Left kidney (tissue), 2 donors: ENCODE data around the gene NOTCH3. TPM values are rescaled to one million over a fixed set of nuclear protein-coding genes. Genes with fewer than 3 reads are reported as not detected.

Experiments used
- DNase-seq: peaks from one replicate; pipeline ENCODE4 v3.0.0-alpha.2; 2013
- polyA plus RNA-seq: library from polyadenylated mRNA; unstranded; fragments of 120-200 nt; gene quantifications from one replicate; pipeline ENCODE4 v1.2.1, GENCODE V29; 2013; ENCODE audit not compliant: insufficient read length

NOTCH3 gene
- polyA plus RNA-seq, 1 donor: 102 TPM

GRCh38 chr19:15169541-15170285, 31.1 kb downstream of the NOTCH3 start:
- DNase-seq: no peak

GRCh38 chr19:15166700-15167099, 34.1 kb downstream of the NOTCH3 start:
- DNase-seq: no peak

GRCh38 chr19:15161028-15161984, 39.5 kb downstream of the NOTCH3 start:
- DNase-seq: no peak

- DNase-seq: no peak
These were observed 41.5 kb downstream of the NOTCH3 start for GRCh38 chr19:15159251-15159650.

GRCh38 chr19:15156391-15156790, 44.4 kb downstream of the NOTCH3 start:
- no peak for DNase-seq

GRCh38 chr19:15155296-15155695, 45.5 kb downstream of the NOTCH3 start:
- DNase-seq: no peak

GRCh38 chr19:15154002-15154612, 46.7 kb downstream of the NOTCH3 start:
- no peak for DNase-seq

GRCh38 chr19:15149737-15150136, 51.1 kb downstream of the NOTCH3 start:
- DNase-seq: no peak

GRCh38 chr19:15147090-15147489, 53.7 kb downstream of the NOTCH3 start:
- no peak for DNase-seq

- DNase-seq: no peak
These were observed 56.6 kb downstream of the NOTCH3 start for GRCh38 chr19:15144046-15144646.

- DNase-seq: no peak
These were observed 58.5 kb downstream of the NOTCH3 start for GRCh38 chr19:15142313-15142712.

GRCh38 chr19:15141143-15141542, 59.7 kb downstream of the NOTCH3 start:
- no peak for DNase-seq

GRCh38 chr19:15138427-15138826, 62.4 kb downstream of the NOTCH3 start:
- DNase-seq: no peak

GRCh38 chr19:15137777-15138176, 63.0 kb downstream of the NOTCH3 start:
- no peak for DNase-seq

GRCh38 chr19:15136234-15136954, 64.4 kb downstream of the NOTCH3 start:
- no peak for DNase-seq

GRCh38 chr19:15129856-15130585, 70.8 kb downstream of the NOTCH3 start:
- no peak for DNase-seq

GRCh38 chr19:15128162-15128770, 72.5 kb downstream of the NOTCH3 start:
- DNase-seq: no peak

GRCh38 chr19:15126131-15126910, 74.5 kb downstream of the NOTCH3 start:
- DNase-seq: no peak

- DNase-seq: peak; percentile 99
These were observed 75.3 kb downstream of the NOTCH3 start for GRCh38 chr19:15125232-15126067.
